Right lobe of liver (tissue), 4 donors: ENCODE results near the gene EYA2.

Experiments
- POLR2A ChIP-seq: fragments of 450-650 bp; IDR thresholded peaks from one replicate; pipeline ENCODE4 v1.6.1; 2017; ENCODE audit warnings: antibody characterized with exemption, mild to moderate bottlenecking
- TF ChIP-seq, protein P1 (sequence below), 4 donors: fragments of 200-600 bp in 3 of 4; fragments of 450-650 bp in 1 of 4; IDR thresholded peaks; one replicate each; pipeline versions ENCODE4 v1.5.1 to v1.8.0; 2016 to 2022; ENCODE audit warnings: antibody characterized with exemption in 4 of 4, mild to moderate bottlenecking in 2 of 4
- donor health status: DM: no; HTN: no; CAD: no.
- donor health status: DM: no; HTN: no; CAD: no.
- donor health status: DM: no; HTN: yes; CAD: no.

DNA sequence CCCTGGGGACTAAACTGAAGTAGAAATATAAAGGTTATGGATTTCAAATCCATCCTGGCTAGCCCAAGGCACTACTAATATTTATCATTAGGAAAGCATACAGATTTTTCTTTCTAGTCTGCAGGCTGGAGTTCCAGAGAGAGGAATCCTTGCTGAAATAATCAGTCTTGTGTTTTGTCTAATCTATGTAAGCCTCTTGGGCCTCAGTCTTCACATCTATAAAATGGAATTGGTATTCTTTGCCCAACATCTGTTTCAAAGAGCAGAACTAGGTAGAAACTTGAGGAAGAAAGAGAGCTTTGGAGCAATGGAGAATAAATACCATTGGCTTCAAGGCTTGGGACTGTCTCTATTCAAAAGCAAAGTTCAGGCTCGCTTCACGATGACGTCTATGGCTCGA is 249.8 kb downstream of the EYA2 start:
- TF ChIP-seq POLR2A: no peak
- TF ChIP-seq, protein P1, sequence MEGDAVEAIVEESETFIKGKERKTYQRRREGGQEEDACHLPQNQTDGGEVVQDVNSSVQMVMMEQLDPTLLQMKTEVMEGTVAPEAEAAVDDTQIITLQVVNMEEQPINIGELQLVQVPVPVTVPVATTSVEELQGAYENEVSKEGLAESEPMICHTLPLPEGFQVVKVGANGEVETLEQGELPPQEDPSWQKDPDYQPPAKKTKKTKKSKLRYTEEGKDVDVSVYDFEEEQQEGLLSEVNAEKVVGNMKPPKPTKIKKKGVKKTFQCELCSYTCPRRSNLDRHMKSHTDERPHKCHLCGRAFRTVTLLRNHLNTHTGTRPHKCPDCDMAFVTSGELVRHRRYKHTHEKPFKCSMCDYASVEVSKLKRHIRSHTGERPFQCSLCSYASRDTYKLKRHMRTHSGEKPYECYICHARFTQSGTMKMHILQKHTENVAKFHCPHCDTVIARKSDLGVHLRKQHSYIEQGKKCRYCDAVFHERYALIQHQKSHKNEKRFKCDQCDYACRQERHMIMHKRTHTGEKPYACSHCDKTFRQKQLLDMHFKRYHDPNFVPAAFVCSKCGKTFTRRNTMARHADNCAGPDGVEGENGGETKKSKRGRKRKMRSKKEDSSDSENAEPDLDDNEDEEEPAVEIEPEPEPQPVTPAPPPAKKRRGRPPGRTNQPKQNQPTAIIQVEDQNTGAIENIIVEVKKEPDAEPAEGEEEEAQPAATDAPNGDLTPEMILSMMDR (IDR thresholded peaks at IDR 0.05): no peak
